ENCODE data around the gene AGTRAP.

AGTRAP gene

GRCh38 chr1:11706292-11706691 is 29.6 kb upstream of the AGTRAP start:
- no peak for DNase-seq

GRCh38 chr1:11707621-11708276 is 28.2 kb upstream of the AGTRAP start:
- DNase-seq: no peak

- DNase-seq: no peak
Observed at GRCh38 chr1:11708554-11709350, 27.2 kb upstream of the AGTRAP start.

GRCh38 chr1:11711490-11711889 is 24.4 kb upstream of the AGTRAP start:
- DNase-seq: no peak

- DNase-seq: no peak
Observed at GRCh38 chr1:11712285-11712684, 23.7 kb upstream of the AGTRAP start.

- no peak for DNase-seq
Observed at GRCh38 chr1:11713095-11713494, 22.8 kb upstream of the AGTRAP start.

GRCh38 chr1:11714831-11715575 is 20.9 kb upstream of the AGTRAP start:
- no peak for DNase-seq

GRCh38 chr1:11719313-11720032 is 16.5 kb upstream of the AGTRAP start:
- DNase-seq: peak; percentile 53

GRCh38 chr1:11720033-11720376 is 15.9 kb upstream of the AGTRAP start:
- no peak for DNase-seq

- no peak for DNase-seq
Observed at GRCh38 chr1:11720525-11720924, 15.4 kb upstream of the AGTRAP start.

- no peak for DNase-seq
Observed at GRCh38 chr1:11721311-11721710, 14.6 kb upstream of the AGTRAP start.

- no peak for DNase-seq
Observed at GRCh38 chr1:11722538-11722937, 13.4 kb upstream of the AGTRAP start.

GRCh38 chr1:11725616-11726015 is 10.3 kb upstream of the AGTRAP start:
- no peak for DNase-seq

- no peak for DNase-seq
Observed at GRCh38 chr1:11727119-11727518, 8.8 kb upstream of the AGTRAP start.

- no peak for DNase-seq
Observed at GRCh38 chr1:11728126-11728806, 7.7 kb upstream of the AGTRAP start.

GRCh38 chr1:11729155-11729497 is 6.8 kb upstream of the AGTRAP start:
- DNase-seq: no peak

GRCh38 chr1:11729498-11730428 is 6.2 kb upstream of the AGTRAP start:
- peak; percentile 16 for DNase-seq

GRCh38 chr1:11730429-11730891 is 5.5 kb upstream of the AGTRAP start:
- DNase-seq: peak; percentile 6

GRCh38 chr1:11731691-11732283 is 4.1 kb upstream of the AGTRAP start:
- peak; percentile 61 for DNase-seq

GRCh38 chr1:11733306-11733705 is 2.6 kb upstream of the AGTRAP start:
- DNase-seq: no peak

- no peak for DNase-seq
Observed at GRCh38 chr1:11735531-11735853, 444 bp upstream of the AGTRAP start.
